Neutrophil (primary cell): ENCODE results near the gene LRP4.

Experiments
- H3K27ac ChIP-seq: fragments of 200-600 bp; sonication (generic); 2 replicates; pipeline ENCODE4 v1.5.1; 2016; ENCODE audit warnings: mild to moderate bottlenecking, moderate library complexity
- H3K27me3 ChIP-seq: fragments of 200-600 bp; sonication (generic); 2 replicates; pipeline ENCODE4 v1.6.0; 2016; ENCODE audit warnings: mild to moderate bottlenecking
- H3K36me3 ChIP-seq: fragments of 200-600 bp; sonication (generic); 2 replicates; pipeline ENCODE4 v1.5.1; 2017
- H3K4me1 ChIP-seq, 2 experiments: fragments of 200-600 bp in 1 of 2; sonication (generic) in 1 of 2; 1 replicate in 1 of 2; 2 replicates in 1 of 2; pipeline versions ENCODE4 v1.5.1 to v1.6.1; 2013 to 2016; ENCODE audit warnings: low read depth in 1 of 2, low read length in 1 of 2, mild to moderate bottlenecking in 1 of 2, moderate library complexity in 1 of 2; ENCODE audit not compliant: control insufficient read depth in 1 of 2, insufficient read depth in 1 of 2
- H3K4me3 ChIP-seq, 2 experiments: fragments of 200-600 bp in 1 of 2; sonication (generic) in 1 of 2; 1 replicate in 1 of 2; 2 replicates in 1 of 2; pipeline ENCODE4 v1.5.1; 2013 to 2016; ENCODE audit warnings: low read depth in 1 of 2, low read length in 1 of 2, mild to moderate bottlenecking in 1 of 2, moderate library complexity in 1 of 2
- H3K9me3 ChIP-seq: fragments of 200-600 bp; sonication (generic); 2 replicates; pipeline ENCODE4 v1.5.1; 2016
- CTCF ChIP-seq: fragments of 200-600 bp; sonication (generic); IDR thresholded peaks from 2 replicates; pipeline ENCODE4 v1.5.1; 2016; ENCODE audit warnings: antibody characterized with exemption

The LRP4 gene

GRCh38 chr11:46827995-46828394 lies 90.4 kb downstream of the LRP4 start:
- no peak overlapping the region for H3K4me3 ChIP-seq
- H3K9me3 ChIP-seq: no peaks in the 10 kb centered on the region
- peaks cover 11 to 13% of the 10 kb centered on the region in 2 experiments for H3K4me1 ChIP-seq
- TF ChIP-seq CTCF: no peak
- H3K27me3 ChIP-seq: no peaks in the 10 kb centered on the region
- H3K36me3 ChIP-seq: no peaks in the 10 kb centered on the region
- H3K27ac ChIP-seq: no peak overlapping the region

GRCh38 chr11:46826310-46827044 lies 91.9 kb downstream of the LRP4 start:
- Histone ChIP-seq H3K27ac (peak overlapping the region; percentile 70), H3K36me3 (no peaks in the 10 kb centered on the region), H3K4me3 (peak overlapping the region; percentile 79 to 83), H3K27me3 (no peaks in the 10 kb centered on the region), H3K9me3 (no peaks in the 10 kb centered on the region), H3K4me1 (peaks cover 11 to 13% of the 10 kb centered on the region in 2 experiments)
- TF ChIP-seq CTCF: peak; percentile 28

- Histone ChIP-seq H3K36me3 (peaks cover 33% of the 10 kb centered on the region), H3K4me1 (no peaks in the 10 kb centered on the region), H3K27me3 (no peaks in the 10 kb centered on the region), H3K9me3 (no peaks in the 10 kb centered on the region), H3K4me3 (no peak overlapping the region), H3K27ac (no peak overlapping the region)
- no peak for TF ChIP-seq CTCF
Observed at GRCh38 chr11:46808799-46809431, 109.4 kb downstream of the LRP4 start.
